HG03565 (cell line): ENCODE data around the gene INF2.

Experiments
- ATAC-seq: cut with Tn5 transposase; IDR thresholded peaks from one replicate; pipeline ENCODE4 v1.9.1; 2021; ENCODE audit warnings: mild to moderate bottlenecking, moderate library complexity; ENCODE audit not compliant: unreplicated experiment

INF2 gene

DNA sequence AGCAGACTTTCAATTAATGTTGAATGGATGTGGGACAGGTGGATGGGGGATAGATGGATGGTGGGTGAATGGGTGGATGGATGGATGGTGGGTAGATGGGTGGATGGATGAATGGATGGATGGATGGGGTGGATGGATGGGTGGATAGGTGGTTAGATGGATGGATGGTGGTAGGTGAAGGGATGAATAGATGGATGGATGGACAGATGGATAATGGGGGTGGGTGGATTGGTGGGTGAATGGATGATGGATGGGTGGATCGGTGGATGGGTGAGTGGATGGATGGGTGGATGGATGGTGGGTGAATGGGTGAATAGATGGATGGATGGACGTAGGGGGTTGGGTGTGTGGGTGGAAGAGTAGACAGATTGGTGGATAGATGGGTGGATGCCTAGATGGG lies 14.0 kb upstream of the INF2 start:
- ATAC-seq: no peak

DNA sequence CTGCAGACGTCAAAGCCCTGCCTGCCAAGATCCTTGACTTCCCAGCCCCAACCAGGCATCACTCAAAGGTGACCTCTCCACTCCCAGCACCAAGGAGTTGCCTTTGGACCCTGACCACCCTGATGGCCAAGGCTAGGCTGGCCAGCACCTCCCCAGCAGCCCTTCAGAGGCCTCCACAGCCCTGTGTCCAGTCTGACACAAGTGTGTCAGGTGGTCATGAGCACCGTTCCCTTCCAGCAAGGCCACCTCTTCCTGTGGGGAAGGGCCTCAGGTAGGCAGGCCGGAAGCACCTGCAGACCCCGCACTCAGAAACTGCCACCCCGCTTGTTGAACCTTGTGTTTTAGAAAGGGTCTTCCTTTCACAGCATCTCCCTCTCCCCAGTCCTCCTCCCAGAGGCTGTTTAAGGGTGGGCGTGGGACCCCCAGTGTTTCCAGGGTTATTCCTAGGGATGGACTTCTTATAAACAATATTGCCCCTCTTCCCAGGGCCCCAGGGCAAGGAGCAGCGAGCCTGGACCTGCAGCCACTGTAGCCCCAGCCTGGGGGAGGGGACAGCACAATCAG lies 13.2 kb upstream of the INF2 start:
- ATAC-seq: no peak

DNA sequence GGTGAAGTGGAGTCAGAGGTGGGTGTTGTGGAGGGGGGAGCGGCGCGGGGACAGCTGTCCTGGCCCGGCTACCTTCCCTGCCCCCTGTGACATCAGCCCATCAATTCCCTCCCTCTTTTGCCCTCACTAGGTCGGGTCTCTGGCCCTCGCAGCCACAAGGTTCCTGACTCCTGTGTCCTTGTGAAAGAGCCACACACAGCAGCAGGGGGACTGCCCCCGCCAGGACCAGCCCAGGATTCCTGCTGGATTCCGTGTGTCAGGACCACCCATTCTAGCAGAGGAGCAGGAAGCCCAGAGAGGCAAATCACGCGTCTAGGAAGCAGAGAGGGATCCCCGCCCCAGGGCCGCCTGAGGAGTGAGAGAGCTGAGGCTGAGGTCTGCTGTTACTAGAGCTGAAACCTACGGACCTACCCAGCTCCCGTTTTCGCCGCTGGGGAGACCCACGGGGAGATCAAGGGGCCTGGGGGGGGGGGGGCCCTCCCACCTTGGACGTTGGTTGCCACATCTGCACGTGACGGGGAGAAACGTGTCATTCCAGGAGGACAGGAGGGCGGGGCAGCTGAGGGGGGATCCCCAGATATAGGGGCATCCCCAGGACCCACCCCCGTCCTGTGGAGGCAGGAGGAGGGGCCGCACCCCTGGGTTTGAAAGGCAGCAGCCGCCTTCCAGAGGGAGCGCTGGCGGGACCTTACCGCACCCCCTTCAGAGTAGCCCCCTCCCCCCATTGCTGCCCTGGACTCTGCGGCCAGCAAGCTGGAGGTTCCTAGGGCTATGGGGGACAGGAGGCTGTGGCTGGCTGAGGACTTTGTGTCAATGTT lies 12.5 kb upstream of the INF2 start:
- ATAC-seq: peak; percentile 11

DNA sequence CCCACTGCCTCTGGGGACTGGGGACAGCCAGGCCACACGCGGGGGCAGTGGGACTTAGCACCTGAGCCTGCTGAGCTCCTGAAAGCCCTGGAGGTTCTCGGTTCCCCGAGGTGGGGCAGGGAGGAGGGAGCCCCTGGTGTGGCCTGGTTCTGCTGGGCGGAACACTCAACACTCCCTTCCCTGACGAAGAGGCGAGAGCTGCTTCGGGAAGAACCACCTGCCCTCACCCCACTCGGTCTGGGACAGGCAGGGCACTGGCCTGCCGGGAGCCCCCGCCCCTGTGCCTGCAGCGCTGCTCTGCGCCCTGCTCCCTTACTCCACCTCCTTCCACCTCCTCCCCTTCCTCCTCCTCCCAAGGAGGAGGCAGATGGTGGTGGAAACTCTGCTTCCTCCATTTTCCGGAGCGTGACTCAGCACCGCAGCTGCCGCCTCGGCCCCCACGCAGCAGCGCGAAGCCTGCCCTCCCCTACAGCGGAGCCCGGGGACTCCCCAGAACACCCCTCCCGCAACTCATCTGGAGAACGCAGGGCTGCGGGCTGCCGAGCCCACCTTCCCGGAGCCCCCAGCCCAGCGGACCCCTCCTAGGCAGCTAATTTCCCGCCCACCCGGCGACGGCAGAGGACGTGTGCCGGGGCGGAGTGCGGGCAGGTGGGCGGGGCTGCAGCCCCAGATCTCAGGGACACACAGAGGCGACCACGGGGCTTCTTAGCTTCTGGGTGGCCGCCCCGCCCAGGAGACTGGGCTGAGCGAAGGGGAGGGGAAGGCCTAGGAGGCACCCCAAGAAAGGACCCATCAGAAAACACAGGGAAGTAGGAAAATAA lies 11.7 kb upstream of the INF2 start:
- ATAC-seq: peak; percentile 30

DNA sequence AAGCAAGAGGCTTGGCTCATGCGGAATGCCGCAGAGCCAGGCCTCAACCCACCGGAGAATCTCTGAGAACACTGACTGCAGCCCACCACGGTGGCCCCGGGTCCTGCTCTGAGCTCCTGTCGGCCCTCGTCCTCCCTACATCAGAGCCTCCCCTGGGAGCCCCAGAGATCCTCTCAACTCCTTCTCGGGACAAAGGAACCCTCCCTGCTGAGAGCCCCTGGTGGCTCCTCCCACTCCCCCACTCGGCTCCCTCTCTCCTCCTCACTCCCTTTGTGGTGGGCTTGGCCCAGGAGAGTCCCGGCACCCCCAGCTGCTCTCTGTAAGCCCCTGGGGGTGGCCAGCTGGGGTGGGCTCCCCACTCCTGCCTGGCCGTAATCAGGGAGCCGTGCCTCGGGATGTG lies 11.1 kb upstream of the INF2 start:
- no peak for ATAC-seq

DNA sequence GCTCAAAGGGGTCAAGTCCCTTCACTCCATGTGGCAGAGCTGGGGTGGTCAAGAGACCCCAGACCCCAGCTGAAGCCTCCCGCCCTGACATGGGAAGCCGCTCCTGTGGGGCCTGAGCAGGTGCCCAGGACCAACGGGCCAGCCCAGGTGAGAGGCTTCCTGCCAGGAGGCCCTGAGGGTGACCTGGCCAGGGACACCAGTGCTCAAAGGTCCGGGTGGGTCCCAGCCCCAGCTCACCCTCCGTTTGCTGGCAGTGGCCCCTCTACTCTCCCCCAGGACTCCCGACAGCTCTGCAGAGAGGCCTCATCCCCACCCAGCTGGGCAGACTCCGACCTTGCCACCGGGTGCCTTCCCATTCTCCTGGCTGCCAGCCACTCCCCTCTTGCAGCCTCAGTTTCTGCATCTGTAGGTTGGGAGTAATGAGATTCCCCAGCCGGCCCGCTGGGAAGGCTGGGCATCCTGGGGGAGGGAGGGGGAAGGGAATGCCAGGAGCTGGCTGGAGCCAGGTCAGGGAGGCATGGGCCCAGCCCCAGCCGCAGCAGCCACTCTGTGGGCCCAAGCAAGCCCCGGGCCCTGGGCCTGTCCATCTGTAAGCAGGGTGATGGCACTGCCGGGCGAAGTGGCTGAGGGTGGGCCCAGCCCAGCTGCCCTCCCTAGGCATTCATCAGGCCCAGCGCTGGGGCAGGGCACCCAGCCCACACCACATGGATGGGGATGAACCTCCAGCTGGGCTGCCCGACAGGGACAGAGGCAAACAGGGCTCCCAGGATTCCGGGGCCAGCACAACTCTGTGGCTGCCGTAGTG lies 10.3 kb upstream of the INF2 start:
- ATAC-seq: no peak

DNA sequence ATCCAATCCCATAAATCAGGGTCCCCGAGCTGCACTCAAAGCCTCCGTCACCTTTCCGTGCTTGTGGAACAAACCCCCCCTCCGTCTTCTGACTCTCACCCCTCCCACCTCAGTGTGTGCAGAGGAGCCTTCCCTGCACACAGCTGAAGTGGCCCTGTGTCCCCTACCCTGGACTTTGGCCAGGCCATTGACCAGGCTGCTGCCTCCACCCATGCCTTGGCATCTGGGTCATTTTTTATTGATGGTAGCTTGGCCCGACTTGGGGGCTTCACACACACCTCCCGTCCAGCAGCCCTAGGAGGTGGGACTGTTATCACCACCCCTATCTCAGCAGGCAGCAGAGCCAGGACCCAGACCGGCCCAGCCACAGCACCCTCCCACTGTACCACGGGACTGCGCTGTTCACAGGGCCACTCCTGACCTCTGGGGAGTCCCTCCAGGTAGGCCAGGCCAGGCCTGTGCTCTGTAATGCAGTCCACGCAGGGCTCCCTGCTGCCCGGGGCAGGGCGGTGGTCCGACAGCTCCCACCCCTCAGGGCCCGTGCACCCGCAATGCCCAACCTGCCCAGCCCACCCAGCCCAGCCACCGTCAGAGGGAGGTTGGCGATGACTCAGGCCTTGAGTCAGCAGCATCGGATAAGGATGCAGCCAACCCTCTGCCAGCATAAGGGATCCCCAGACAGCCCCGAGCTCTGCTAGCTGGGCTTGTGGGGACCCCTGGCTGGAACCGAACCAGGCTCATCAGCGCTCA lies 9.2 kb upstream of the INF2 start:
- no peak for ATAC-seq

DNA sequence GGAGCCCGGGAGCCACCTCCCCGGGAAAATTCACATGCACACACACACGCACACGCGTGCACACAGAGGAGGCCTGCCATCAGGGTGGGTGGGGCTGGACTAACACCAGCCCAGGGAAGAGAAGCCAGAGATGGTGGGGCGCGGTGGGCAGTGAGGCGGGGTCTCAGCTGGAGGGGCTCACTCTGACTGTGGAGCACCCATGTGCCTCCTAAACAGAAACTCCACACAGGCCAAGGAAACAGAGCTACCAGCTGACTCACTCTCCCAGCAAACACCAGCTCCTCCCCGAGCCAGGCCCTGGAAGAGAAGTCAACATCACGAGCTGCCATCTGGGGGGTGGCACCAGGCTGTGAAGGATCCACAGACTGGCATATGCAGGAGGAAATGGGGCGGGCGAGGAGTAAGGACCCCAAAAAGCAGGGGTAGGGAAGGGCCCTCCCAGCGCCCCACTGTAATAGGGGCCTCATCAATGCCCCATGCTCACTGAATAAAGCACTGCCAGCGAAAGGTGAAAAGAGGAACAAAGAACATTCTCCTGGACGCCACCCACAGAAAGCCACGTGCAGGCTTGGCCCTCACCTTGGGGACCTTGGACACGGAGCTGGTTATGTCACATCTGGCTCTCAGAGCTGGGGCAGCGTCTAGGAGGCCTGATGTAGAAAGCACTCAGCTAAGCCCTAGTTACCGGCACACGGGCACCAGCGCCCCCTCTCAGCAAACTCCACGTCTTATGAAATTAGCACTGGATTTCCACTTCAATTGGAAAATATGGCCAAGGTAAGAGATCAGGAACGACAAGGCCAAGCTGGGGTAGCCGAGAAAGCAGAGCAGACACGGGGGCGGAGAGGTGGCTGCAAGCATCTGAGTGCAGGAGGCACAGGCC lies 8.4 kb upstream of the INF2 start:
- ATAC-seq: no peak

DNA sequence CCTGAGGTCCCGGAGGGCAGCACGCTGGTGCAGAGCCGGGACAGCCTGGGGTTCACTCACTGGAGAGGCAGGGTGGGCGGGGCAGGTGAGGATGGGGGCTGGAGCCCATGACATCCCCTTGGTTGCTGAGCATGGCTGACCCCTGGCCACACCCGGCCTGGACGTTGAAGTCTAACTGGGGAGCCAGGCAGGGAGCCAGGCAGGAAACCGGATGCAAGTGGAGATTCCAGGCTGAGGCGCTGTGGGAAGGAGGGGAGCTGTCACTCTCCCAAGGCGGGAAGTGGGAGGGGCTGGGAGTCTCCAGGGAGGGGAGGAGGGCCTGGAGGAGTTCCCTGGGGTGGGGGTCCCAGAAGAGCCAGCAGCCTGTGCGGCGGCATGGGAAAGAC lies 7.7 kb upstream of the INF2 start:
- ATAC-seq: no peak

DNA sequence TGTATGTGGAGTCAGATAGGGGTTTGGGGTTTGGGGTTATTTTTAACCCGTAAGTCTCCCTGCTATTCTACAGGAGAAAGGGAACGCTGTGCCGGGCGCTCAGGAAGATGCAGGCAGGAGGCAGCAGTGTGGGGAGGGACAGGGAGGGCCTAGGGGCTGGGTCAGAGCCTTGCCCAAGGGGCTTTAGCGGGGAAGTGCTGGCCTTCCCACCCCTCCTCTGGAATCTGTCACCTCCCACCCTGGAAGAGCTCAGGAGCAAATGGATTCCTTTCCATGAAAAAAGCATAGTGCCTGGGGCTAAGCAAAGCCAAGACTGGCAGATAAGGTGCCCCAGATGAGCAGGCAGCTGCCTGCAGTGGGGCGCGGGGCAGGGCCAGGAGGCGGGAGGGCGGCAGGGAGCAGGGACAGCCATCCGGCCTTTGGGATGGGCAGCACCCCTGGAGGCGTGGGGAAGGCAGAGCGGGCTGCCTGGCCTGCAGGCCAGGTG lies 7.3 kb upstream of the INF2 start:
- no peak for ATAC-seq

DNA sequence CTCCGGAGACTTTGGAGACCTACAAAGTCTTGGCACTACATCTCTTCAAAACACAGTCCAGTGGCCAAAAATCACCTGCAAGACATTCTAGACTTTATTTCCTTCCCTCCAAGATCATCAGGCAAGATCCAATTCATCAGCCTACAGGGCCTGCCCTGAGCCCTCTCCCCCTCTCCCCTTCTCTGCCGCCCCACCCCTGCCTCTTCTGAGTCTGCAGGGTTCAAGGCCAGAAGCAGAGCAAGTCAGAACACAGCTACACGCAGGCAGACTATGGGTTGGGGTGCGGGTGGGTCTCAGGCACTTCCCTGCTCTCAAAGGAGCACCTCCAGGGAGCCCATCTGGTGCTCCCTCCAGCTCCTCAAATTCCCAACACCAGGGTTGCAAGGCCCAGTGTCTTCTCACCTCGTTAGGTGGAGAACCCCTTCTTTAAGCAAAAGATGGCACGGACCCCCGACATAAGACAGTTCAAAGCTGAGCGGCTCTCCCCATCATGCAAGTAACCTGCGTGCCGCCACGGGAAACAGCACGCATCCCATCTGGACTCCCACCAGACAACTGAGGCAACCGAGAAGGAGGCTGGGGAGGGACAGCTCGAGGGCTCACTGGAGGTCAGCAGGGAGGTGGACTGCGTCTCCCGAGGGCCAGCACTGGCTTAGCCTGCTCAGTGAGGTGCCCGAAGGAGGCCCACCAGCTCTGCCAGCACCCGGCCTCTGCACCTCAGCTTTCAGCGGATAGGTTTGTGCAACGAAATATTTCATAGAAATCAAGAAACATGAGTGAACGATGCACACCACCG lies 5.6 kb upstream of the INF2 start:
- ATAC-seq: no peak

DNA sequence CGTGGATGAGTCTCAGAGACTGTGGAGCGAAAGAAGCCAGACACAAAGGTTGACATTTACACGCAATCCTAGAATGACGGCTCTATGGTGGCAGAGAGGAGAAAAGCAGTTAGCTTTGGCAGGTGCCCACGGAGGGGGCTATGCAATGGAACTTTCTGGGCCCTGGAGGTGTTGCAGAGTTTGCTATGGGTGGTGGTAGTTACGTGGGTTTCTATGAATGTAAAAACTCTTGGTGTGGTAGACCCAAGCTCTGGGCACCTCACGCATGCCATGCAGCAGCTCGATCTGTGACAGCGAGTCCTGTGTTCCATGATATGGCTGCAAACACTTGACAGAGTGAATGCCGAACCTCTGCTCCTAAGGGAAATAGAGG lies 5.0 kb upstream of the INF2 start:
- ATAC-seq: no peak

DNA sequence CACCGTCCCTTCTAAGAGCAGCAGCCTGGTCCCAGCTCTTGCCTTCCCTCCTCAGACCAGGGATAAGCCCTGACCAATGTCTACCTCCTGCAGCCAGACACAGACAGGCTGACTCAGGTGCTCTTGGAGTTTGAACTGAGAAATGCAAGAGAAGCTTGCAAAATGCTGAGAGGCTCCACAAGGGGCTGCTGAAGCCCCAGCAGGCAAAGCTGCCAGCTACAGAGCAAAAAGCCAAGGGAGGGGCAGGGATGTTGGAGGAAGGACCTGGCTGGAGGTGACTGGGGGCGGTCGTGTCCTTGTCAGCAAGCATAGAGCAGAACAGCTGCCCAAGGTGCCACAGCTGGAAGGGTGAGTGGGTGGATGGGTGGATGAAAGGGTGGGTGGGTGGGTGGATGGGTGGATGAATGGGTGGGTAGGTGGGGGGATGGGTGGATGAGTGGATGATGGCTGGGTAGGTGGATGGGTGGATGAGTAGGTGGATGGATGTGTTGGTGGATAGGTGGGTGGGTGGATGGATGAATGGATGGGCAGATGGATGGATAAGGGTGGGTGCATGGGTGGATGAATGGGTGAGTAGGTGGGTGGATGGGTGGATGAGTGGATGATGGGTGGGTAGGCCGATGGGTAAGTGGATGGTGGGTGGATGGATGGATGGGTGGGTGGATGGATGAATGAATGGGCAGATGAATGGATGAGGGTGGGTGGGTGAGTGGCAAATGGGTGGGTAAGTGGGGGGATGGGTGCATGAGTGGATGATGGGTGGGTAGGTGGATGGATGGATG lies 4.0 kb upstream of the INF2 start:
- no peak for ATAC-seq

DNA sequence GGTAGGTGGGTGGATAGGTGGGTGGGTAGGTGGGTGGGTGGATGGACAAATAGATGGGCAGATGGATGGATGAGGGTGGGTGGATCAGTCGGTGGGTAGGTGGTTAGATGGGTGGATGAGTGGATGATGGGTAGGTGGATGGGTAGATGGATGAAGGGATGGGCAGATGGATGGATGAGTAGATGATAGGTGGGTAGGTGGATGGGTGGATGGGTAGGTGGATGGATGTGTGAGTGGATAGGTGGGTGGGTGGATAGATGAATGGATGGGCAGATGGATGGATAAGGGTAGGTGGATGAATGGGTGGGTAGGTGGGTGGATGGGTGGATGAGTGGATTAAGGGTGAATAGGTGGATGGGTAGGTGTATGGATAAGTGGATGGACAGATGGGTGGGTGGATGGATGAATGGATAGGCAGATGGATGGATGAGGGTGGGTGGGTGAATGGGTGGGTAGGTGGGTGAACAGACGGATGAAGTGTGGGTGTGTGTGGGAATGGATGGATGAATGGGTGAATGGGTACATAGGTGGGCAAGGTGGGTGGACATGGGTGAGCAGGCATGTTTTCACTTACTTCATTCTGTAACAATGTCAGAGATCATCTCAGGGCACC lies 3.3 kb upstream of the INF2 start:
- ATAC-seq: no peak

DNA sequence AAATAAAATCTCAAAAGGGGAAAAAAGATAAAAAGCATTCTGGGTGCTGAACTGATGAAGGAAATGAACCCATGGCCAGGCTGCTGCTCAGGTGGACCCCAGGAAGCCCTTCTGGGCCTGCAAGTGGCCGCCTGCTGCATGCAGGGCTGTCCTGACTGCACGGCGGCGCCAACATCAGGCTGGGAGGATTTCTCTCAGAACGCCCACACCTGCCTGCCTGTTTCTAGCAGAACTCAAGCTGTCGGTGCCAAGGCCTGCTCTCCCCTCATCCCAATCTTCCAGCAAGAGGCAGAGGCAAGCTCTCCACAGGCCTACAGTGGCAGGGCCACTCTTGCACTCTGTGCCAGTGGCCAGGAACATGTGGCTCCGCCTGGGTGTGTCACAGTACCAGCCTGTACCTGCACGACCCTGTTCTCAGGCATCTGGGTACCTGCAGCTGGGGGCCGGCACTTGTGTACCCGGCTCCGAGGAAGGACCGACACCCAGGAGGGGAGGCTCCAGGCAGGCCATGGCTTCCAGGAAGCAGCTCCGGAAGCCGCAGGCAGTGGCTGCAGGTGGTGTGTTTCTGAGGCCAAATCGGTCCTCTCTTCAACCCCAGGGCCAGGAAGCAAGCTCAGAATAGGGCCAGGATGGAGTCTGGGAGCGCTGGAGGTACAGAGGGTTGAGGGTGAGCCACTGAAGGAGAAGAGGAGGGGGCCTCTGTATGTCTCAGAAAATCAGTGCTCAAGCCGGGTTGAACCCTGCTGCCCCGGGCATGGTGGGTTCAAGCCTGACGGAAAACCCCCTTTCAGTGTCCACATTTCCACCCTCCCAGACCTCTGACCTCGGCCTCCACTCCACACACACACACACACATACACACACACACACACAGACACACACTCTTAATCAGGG lies 2.5 kb upstream of the INF2 start:
- ATAC-seq: no peak
